Gastrocnemius medialis (tissue), 4 donors: ENCODE measurements around the gene FKBP8. TPM values are rescaled to one million over a fixed set of nuclear protein-coding genes. Genes with fewer than 3 reads are reported as not detected.

Source experiments
- ATAC-seq, 2 donors: fragments of 150-250 bp; one replicate each; pipeline ENCODE4 v1.9.1; 2016
- DNase-seq, 2 donors: peaks; one replicate each; pipeline ENCODE4 v3.0.0-alpha.2; 2019
- H3K27ac ChIP-seq, 4 donors: fragments of 200-600 bp; sonication (generic); 1 replicate in 1 of 4; 2 replicates in 3 of 4; pipeline ENCODE4 v1.5.1; 2016 to 2018; ENCODE audit warnings: mild to moderate bottlenecking in 2 of 4, moderate library complexity in 1 of 4
- H3K27me3 ChIP-seq, 3 donors: fragments of 200-600 bp; sonication (generic) in 2 of 3; 1 replicate in 1 of 3; 2 replicates in 2 of 3; pipeline versions ENCODE4 v1.5.1 to v1.6.0; 2016 to 2019; ENCODE audit warnings: mild to moderate bottlenecking in 1 of 3, moderate library complexity in 1 of 3
- H3K36me3 ChIP-seq, 2 donors: fragments of 200-600 bp; sonication (generic) in 1 of 2; one replicate each; pipeline ENCODE4 v1.5.1; 2017 to 2018
- H3K4me1 ChIP-seq, 2 donors: fragments of 200-600 bp; sonication (generic) in 1 of 2; one replicate each; pipeline ENCODE4 v1.5.1; 2016 to 2017; ENCODE audit warnings: mild to moderate bottlenecking in 2 of 2
- H3K4me3 ChIP-seq, 4 donors: fragments of 200-600 bp; sonication (generic) in 3 of 4; 1 replicate in 1 of 4; 2 replicates in 3 of 4; pipeline ENCODE4 v1.5.1; 2016 to 2019; ENCODE audit warnings: mild to moderate bottlenecking in 2 of 4
- H3K9me3 ChIP-seq, 3 donors: fragments of 200-600 bp; sonication (generic) in 2 of 3; 1 replicate in 1 of 3; 2 replicates in 2 of 3; pipeline ENCODE4 v1.5.1; 2016 to 2019
- POLR2A ChIP-seq, 2 donors: fragments of 450-650 bp; IDR thresholded peaks; one replicate each; pipeline ENCODE4 v1.6.1; 2017; ENCODE audit warnings: antibody characterized with exemption in 2 of 2, mild to moderate bottlenecking in 2 of 2, moderate library complexity in 2 of 2
- in situ Hi-C, 4 donors: fragments of 200-750 bp; cut with MboI; loops; one replicate each; pipeline versions ENCODE4 v1.15.0 to v1.8.0; 2017; ENCODE audit warnings: low sequenced_read_pairs in 4 of 4
- intact Hi-C: fragments of 100-400 bp; cut with DNase I; formaldehyde crosslinking; loops from one replicate; pipeline ENCODE4 v1.15.1; 2023; ENCODE audit warnings: low total_unique reads
- total RNA-seq, 4 donors: library from RNA; depleted of rRNA; stranded (reverse); fragments of >200 nt; gene quantifications; one replicate each; pipeline versions ENCODE4 v1.1.0 to v1.2.3, GENCODE V29; 2016
- TF ChIP-seq, protein P1 (sequence below), 5 experiments: fragments of 450-650 bp in 3 of 5; fragments of 200-600 bp in 2 of 5; sonication (generic) in 2 of 5; IDR thresholded peaks in 4 of 5; conservative IDR thresholded peaks in 1 of 5; 1 replicate in 4 of 5; 2 replicates in 1 of 5; pipeline ENCODE4 v1.5.1; 2016 to 2019; ENCODE audit warnings: antibody characterized with exemption in 5 of 5, mild to moderate bottlenecking in 3 of 5, moderate library complexity in 3 of 5

The FKBP8 gene
- total RNA-seq, 4 donors from 2014 or later: 157 to 195 (median 184) TPM

DNA sequence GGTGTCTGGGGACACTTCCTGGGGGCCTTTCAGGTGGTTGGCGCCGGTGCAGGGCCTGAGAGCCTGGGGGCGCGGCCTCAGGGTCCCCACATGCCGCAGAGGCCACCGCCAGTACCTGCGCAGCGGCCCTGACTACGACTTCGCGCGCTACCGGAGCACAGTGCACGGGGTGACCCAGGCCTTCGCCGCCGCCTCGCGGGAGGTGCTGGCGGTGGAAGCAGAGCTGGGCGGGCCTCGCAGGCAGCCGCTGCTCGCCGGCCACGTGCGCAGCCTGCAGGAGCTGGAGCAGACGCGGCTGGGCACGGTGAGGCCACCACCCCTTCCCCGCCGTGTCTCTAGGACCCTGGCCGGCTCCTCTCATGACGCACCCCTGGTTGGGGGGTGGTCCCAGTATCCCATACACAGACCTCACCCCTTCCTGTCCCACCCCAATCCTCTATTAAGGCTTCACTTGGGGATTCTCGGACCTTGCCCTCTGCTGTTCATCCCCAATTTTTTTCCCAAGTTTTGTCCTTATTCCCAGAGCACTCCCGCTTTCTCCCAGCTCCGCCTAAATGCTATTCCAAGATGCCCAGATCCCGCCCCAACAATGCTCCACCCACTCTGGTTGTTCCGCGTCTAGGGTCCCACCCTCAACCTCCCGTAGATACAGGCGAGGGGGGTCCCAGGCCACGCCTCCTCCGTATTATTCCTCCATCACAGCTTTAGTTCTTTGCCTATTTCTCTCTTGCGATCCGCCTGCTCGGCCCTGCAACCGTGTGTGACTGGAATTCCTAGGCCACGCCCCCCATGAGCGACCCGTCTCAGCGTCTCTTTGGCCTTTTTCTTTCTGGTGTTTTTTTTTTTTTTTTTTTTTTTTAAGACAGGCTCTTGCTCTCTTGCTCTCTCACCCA lies 46.3 kb upstream of the FKBP8 start:
- peak overlapping the region; percentile 67 to 100 (median 88) for H3K4me3 ChIP-seq
- intact Hi-C loops: loop anchor here (2.0 to 5.0 kb wide), 4 partner anchors 89 to 353 kb away; partner anchors contain the start of genes HOMER3 and UPF1
- in situ Hi-C loops: loop anchor here (10.0 to 25.0 kb wide), 4 partner anchors 85 to 265 kb away; partner anchors contain the start of gene UPF1 (in 1 of the 4)

DNA sequence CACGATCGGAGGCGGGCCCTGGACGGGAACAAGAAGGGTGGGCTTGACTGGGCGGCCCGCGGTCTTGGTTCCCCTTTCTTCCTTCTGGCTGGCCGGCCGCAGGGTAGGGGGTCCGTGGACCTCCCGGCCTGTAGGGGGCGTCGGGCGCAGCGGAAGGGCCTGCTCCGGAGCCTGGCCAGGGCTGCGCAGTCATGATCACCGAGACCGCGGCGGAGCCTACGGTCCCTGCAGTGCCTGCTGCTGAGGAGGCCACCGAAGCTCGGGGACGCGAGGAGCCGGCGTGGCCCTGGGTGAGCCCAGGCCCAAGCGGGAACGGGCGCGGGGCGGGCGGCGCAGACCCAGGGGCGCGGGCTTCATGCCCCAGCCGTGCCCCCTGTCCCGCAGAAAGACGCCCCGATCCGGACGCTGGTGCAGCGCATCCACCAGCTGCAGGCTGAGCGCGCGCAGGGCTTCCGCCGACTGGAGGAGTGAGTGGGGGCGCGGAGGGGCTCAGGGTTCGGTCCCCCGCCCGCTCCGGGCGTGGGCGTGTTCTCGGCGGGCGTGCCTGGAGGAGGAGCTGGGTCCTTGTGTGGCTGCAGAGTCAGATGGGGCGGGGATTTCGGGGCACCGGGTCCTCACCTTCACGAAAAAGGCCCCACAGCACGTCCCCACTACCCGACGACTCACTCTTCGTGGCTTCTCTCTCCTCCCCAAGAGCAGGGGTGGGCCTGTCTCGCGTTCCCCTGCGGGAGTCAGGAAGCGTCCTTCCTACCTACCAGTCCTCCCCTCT lies 45.4 kb upstream of the FKBP8 start, which contains the start of gene REX1BD:
REX1BD (plus strand) TSS at position 188 of the 769 bp plus-strand sequence; CDS start at position 192, 4 bp downstream.
- H3K4me3 ChIP-seq: peak within 1 kb of the TSS; percentile 67 to 100 (median 88)
- peaks cover 17 to 19% of the 10 kb centered on the region in 2 donors for H3K4me1 ChIP-seq
- peak; percentile 81 for ATAC-seq
- in situ Hi-C loops (loop anchor here in 1 of 4 donors (25.0 kb wide), 1 partner anchor 249 kb away; the partner anchor contains the start of gene UPF1), intact Hi-C loops (loop anchor here (2.0 kb wide), 2 partner anchors 90 to 138 kb away; no protein-coding TSS in a partner anchor)
- peak; percentile 55 to 76 for DNase-seq
- H3K9me3 ChIP-seq: no peaks in the 10 kb centered on the region
- H3K27ac ChIP-seq: peak within 1 kb of the TSS; percentile 84 to 96 (median 94)
- peaks cover 0 to 12% of the 10 kb centered on the region in 2 donors for H3K36me3 ChIP-seq
- TF ChIP-seq POLR2A (IDR thresholded peaks at IDR 0.05): peak; percentile 34 to 52
- TF ChIP-seq, protein P1, sequence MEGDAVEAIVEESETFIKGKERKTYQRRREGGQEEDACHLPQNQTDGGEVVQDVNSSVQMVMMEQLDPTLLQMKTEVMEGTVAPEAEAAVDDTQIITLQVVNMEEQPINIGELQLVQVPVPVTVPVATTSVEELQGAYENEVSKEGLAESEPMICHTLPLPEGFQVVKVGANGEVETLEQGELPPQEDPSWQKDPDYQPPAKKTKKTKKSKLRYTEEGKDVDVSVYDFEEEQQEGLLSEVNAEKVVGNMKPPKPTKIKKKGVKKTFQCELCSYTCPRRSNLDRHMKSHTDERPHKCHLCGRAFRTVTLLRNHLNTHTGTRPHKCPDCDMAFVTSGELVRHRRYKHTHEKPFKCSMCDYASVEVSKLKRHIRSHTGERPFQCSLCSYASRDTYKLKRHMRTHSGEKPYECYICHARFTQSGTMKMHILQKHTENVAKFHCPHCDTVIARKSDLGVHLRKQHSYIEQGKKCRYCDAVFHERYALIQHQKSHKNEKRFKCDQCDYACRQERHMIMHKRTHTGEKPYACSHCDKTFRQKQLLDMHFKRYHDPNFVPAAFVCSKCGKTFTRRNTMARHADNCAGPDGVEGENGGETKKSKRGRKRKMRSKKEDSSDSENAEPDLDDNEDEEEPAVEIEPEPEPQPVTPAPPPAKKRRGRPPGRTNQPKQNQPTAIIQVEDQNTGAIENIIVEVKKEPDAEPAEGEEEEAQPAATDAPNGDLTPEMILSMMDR (IDR thresholded peaks at IDR 0.05 in 4 of 5, conservative IDR thresholded peaks at IDR 0.05 in 1 of 5): peak; percentile 85 to 94 (median 89)
- no peaks in the 10 kb centered on the region for H3K27me3 ChIP-seq

More for the DNA sequence above, 46.3 kb upstream of the FKBP8 start:
- peak overlapping the region; percentile 84 to 96 (median 94) for H3K27ac ChIP-seq
- peak; percentile 55 for ATAC-seq
- H3K9me3 ChIP-seq: no peaks in the 10 kb centered on the region
- H3K27me3 ChIP-seq: no peaks in the 10 kb centered on the region
- H3K36me3 ChIP-seq: peaks cover 0 to 12% of the 10 kb centered on the region in 2 donors
- H3K4me1 ChIP-seq: peaks cover 24 to 25% of the 10 kb centered on the region in 2 donors
- TF ChIP-seq, protein P1 (IDR thresholded peaks at IDR 0.05 in 4 of 5, conservative IDR thresholded peaks at IDR 0.05 in 1 of 5): peak; percentile 8 to 35 (median 31)
- no peak for TF ChIP-seq POLR2A (IDR thresholded peaks at IDR 0.05)
- DNase-seq: peak; percentile 48 to 67

DNA sequence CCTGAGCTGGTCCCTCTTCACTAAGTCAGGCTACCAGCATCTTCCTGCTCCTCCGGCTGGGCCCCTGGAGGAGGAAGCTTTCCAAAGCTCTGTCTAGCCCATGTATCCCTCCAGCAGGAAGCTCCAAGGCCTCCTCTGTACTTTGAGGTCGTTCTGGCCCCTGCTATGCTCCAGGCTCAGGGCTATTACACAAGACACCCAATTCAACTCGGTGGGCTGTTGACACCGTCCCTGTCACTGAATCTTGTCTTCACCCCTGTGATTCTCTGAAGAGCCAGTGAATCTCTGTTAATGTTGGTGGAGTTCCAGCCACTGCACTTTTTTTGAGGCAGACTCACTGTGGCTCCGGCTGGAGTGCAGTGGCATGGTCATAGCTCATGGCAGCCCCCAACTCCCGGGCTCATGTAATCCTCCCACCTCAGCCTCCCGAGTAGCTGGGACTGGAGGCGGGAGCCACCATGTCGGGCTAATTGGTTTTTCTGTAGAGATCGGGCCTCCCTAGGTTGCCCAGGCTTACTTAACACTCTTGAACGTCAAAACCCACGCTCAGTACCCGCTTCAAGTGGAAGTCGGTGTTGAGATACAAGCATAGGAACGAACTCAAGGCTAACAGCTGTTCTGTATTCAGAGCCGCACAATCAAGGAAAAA lies 44.7 kb upstream of the FKBP8 start:
- H3K27ac ChIP-seq: peak overlapping the region; percentile 84 to 96 (median 94)
- H3K27me3 ChIP-seq: no peaks in the 10 kb centered on the region
- intact Hi-C loops: loop anchor here (2.0 kb wide), 2 partner anchors 91 to 137 kb away; no protein-coding TSS in a partner anchor
- DNase-seq (no peak), ATAC-seq (peak in 1 of 2 donors; percentile 23)
- in situ Hi-C loops: loop anchor here in 1 of 4 donors (25.0 kb wide), 1 partner anchor 249 kb away; the partner anchor contains the start of gene UPF1
- peaks cover 16 to 19% of the 10 kb centered on the region in 2 donors for H3K4me1 ChIP-seq
- no peaks in the 10 kb centered on the region for H3K9me3 ChIP-seq
- peaks cover 0 to 12% of the 10 kb centered on the region in 2 donors for H3K36me3 ChIP-seq
- TF ChIP-seq, protein P1 (IDR thresholded peaks at IDR 0.05 in 4 of 5, conservative IDR thresholded peaks at IDR 0.05 in 1 of 5): no peak
- no peak for TF ChIP-seq POLR2A (IDR thresholded peaks at IDR 0.05)
- H3K4me3 ChIP-seq: peak overlapping the region; percentile 67 to 100 (median 88)

DNA sequence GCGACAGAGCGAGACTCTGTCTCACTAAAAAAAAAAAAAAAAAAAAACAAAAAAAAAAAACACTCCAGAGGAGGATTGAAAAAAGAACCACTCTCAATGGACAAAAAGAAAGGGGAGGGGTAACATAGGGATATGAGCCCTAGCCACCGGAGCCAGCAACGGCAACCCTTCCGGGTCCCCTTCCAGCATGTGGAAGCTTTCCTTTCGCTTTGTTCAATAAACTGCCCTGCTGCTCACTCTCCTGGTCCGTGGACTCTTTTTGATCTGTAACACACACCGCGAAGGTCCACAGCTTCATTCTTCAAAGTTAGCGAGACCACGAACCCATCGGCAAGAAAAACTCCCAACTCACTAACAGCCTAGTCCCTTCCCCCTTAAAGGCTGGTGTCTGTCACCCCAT lies 44.2 kb upstream of the FKBP8 start:
- Histone ChIP-seq H3K9me3 (no peaks in the 10 kb centered on the region), H3K4me1 (peaks cover 16 to 19% of the 10 kb centered on the region in 2 donors), H3K27me3 (no peaks in the 10 kb centered on the region), H3K36me3 (peaks cover 0 to 12% of the 10 kb centered on the region in 2 donors), H3K27ac (peak overlapping the region; percentile 84 to 96 (median 94)), H3K4me3 (no peak overlapping the region)
- no peak for ATAC-seq
- in situ Hi-C loops: loop anchor here in 1 of 4 donors (25.0 kb wide), 1 partner anchor 250 kb away; the partner anchor contains the start of gene UPF1
- intact Hi-C loops: no loop called here
- TF ChIP-seq POLR2A (IDR thresholded peaks at IDR 0.05): no peak
- TF ChIP-seq, protein P1 (IDR thresholded peaks at IDR 0.05 in 4 of 5, conservative IDR thresholded peaks at IDR 0.05 in 1 of 5): no peak
- no peak for DNase-seq
